ENCODE results near the gene LTBP1. TPM values are rescaled to one million over a fixed set of nuclear protein-coding genes. Genes with fewer than 3 reads are reported as not detected.

Gene LTBP1
- total and polyA plus RNA-seq, 11 donors, result 23.5 to 150 (median 102) TPM

DNA sequence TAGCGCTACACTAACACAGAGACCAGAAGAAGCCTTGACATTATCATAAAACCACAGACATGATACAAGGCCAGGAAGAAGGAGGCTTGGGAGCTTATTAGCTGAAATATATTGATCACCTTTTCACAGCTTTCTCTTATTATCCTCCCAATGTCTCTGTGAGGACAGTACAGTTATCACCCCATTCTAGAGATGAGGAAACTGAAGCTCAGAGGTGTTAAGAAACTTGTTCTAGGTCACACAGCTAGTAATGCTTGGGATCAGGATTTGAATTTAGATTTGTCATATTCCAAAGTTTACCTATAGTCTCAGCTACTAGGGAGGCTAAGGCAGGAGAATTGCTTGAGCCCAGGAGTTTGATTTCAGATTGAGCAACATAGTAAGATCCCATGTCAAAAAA is 44.6 kb upstream of the LTBP1 start:
- DNase-seq (no peak), ATAC-seq (no peak)
- intact Hi-C loops (cut with DNase I), result no loop called here
- Histone ChIP-seq H3K4me1 (no peaks in the 10 kb centered on the region), H3K27me3 (no peaks in the 10 kb centered on the region), H3K36me3 (no peaks in the 10 kb centered on the region), H3K4me3 (no peak overlapping the region), H3K27ac (no peak overlapping the region), H3K9me3 (peaks cover 0 to 6% (median 0%) of the 10 kb centered on the region in 12 donors)
- TF ChIP-seq, protein P1, sequence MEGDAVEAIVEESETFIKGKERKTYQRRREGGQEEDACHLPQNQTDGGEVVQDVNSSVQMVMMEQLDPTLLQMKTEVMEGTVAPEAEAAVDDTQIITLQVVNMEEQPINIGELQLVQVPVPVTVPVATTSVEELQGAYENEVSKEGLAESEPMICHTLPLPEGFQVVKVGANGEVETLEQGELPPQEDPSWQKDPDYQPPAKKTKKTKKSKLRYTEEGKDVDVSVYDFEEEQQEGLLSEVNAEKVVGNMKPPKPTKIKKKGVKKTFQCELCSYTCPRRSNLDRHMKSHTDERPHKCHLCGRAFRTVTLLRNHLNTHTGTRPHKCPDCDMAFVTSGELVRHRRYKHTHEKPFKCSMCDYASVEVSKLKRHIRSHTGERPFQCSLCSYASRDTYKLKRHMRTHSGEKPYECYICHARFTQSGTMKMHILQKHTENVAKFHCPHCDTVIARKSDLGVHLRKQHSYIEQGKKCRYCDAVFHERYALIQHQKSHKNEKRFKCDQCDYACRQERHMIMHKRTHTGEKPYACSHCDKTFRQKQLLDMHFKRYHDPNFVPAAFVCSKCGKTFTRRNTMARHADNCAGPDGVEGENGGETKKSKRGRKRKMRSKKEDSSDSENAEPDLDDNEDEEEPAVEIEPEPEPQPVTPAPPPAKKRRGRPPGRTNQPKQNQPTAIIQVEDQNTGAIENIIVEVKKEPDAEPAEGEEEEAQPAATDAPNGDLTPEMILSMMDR (IDR thresholded peaks at IDR 0.05), result no peak
- no peak for TF ChIP-seq POLR2A (IDR thresholded peaks at IDR 0.05)
- WGBS, 4 donors, result 40 to 100% (median 73%) methylated on average over 1 of the region's 1 CpG

DNA sequence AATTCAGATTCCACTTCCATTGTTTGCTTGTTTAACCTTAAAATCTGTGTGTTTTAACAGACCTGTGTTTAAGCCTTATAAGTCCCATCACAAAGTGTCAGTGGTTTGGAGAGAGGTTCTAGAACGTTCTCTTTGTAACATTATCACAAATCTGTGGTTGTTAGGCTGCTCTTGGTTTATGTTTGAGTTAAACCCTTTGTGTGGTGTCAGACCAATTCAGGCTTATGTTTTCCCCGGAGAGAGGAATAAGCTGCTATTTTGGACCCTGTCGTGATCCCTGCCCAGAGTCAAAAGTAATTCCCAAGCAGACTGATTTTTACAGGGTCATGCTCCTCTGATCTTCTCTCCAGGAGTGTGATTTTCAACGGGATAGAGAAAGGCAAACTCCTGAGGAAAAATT is 43.8 kb upstream of the LTBP1 start:
- TF ChIP-seq, protein P1 (IDR thresholded peaks at IDR 0.05), result no peak
- TF ChIP-seq POLR2A (IDR thresholded peaks at IDR 0.05), result no peak
- no peak for DNase-seq
- Histone ChIP-seq H3K27ac (no peak overlapping the region), H3K4me1 (no peaks in the 10 kb centered on the region), H3K36me3 (no peaks in the 10 kb centered on the region), H3K9me3 (peaks cover 0 to 4% (median 0%) of the 10 kb centered on the region in 12 donors), H3K4me3 (no peak overlapping the region), H3K27me3 (no peaks in the 10 kb centered on the region)
- 47 to 62% (median 52%) methylated on average over 4 of the region's 4 CpGs for WGBS, 4 donors
- intact Hi-C loops (cut with DNase I), result no loop called here
- ATAC-seq, result no peak

DNA sequence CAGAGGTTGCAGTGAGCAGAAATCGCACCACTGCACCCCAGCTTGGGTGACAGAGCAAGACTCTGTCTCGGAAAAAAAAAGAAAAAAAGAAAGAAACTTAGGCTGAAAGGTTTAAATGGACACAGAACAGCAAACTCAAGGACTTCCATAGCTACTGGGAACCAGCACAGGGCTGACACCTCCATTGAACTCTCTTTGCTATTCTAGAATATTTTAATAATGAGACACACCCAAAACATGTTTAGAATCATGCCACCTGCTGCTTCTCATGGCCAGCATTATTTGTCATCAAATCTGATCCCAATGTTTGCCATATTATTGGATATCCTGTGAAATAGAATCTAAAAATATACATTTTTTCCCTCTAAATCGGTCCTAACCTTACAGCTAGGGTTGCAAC is 42.7 kb upstream of the LTBP1 start:
- Histone ChIP-seq H3K4me3 (no peak overlapping the region), H3K36me3 (no peaks in the 10 kb centered on the region), H3K27me3 (no peaks in the 10 kb centered on the region), H3K27ac (no peak overlapping the region), H3K4me1 (no peaks in the 10 kb centered on the region), H3K9me3 (peaks cover 0 to 4% (median 0%) of the 10 kb centered on the region in 12 donors)
- WGBS, 4 donors, result 90 to 96% (median 93%) methylated on average over 3 of the region's 3 CpGs
- ATAC-seq (no peak), DNase-seq (no peak)
- intact Hi-C loops (cut with DNase I), result no loop called here
- TF ChIP-seq, protein P1 (IDR thresholded peaks at IDR 0.05), result no peak
- TF ChIP-seq POLR2A (IDR thresholded peaks at IDR 0.05), result no peak

DNA sequence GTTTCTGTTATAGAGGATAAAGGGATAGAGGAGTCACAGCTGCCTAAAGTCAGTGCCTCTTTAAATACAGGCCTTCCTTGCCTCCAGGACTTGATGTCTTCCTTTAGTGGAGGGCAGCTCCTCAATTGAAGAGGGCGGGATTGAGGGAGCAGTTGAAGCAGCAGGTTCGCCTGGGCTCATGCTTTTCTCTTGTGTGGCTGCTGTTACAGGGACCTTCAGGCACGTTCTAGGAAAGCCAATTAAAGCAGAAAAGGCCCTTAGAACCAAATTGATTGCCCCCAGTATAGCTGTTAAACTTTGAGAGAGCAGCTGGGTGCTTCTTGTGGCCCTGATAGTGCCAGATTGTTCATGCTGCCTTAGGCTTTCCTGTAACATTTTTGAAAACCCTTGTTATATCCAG is 42.0 kb upstream of the LTBP1 start:
- Histone ChIP-seq H3K27me3 (no peaks in the 10 kb centered on the region), H3K27ac (no peak overlapping the region), H3K36me3 (no peaks in the 10 kb centered on the region), H3K9me3 (peaks cover 0 to 4% (median 0%) of the 10 kb centered on the region in 12 donors), H3K4me3 (no peak overlapping the region), H3K4me1 (no peaks in the 10 kb centered on the region)
- intact Hi-C loops (cut with DNase I), result no loop called here
- no peak for DNase-seq
- no peak for ATAC-seq
- 79 to 100% (median 83%) methylated on average over 3 of the region's 3 CpGs for WGBS, 4 donors
- TF ChIP-seq, protein P1 (IDR thresholded peaks at IDR 0.05), result no peak
- no peak for TF ChIP-seq POLR2A (IDR thresholded peaks at IDR 0.05)
